ENCODE measurements around the gene CLEC4D.

DNA sequence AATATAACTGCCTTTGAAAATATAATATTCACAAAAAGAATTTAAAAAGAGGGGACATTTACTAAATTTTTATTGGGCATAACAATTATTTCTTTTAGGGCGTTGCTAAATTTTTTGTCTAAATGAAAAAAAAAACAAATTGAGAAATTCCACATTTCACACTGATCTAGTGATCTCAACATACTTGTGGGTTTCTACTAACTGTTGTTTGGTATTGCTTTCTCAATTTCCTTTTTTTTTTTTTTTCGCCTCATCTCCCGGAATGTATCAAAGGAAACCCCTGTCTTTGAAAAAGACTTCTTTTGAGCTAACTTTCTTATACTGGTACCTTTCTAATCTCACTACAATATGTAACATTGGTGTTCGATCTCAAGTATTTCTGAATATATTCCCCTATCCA lies at the start of gene CLEC4D:
- TF ChIP-seq CTCF (IDR thresholded peaks at IDR 0.05; ENCODE audit: poor library complexity, severe bottlenecking) (no peak), EZH2 (IDR thresholded peaks at IDR 0.05; ENCODE audit: borderline replicate concordance, insufficient read depth, low read length, poor library complexity, severe bottlenecking) (no peak), POLR2AphosphoS5 (IDR thresholded peaks at IDR 0.05) (no peak), MXI1 (conservative IDR thresholded peaks at IDR 0.05; ENCODE audit: poor library complexity, severe bottlenecking) (no peak), RAD21 (conservative IDR thresholded peaks at IDR 0.05) (no peak), TAF1 (IDR thresholded peaks at IDR 0.05; ENCODE audit: low read depth) (no peak)
